PC-9 (cell line): Measurements from ENCODE around the gene ATP5MC2. TPM values are rescaled to one million over a fixed set of nuclear protein-coding genes. Genes with fewer than 3 reads are reported as not detected.

ENCODE experiments used
- BruUV-seq: library from RNA; stranded (reverse); fragments of 400-500 nt; replicated peaks from 2 replicates; lab custom pipeline; 2021; lab: Mats Ljungman, UMichigan
- CTCF ChIA-PET: fragments of 300-600 bp; sonication (Branson Sonifier 250); formaldehyde crosslinking; loops from one replicate; lab custom pipeline; 2022; ENCODE audit warnings: antibody characterized with exemption; lab: Charles Lee
- POLR2A ChIA-PET: fragments of 300-600 bp; sonication (Branson Sonifier 250); formaldehyde crosslinking; loops from one replicate; lab custom pipeline; 2022; ENCODE audit warnings: antibody characterized with exemption; ENCODE audit not compliant: unreplicated experiment; lab: Charles Lee
- DNase-seq, 2 experiments: peaks; one replicate each; pipeline versions ENCODE4 v3.0.0 to v3.0.0-alpha.2; 2015 to 2022; ENCODE audit warnings: mixed read lengths in 1 of 2
- H2AFZ ChIP-seq: fragments of 200-600 bp; sonication (generic); 2 replicates; pipeline ENCODE4 v1.8.1; 2017; ENCODE audit warnings: antibody characterized with exemption
- H3F3A ChIP-seq: fragments of 200-600 bp; sonication (generic); 2 replicates; pipeline ENCODE4 v1.8.1; 2017; ENCODE audit warnings: antibody characterized with exemption, mild to moderate bottlenecking, low read depth; ENCODE audit not compliant: insufficient read depth
- H3K27ac ChIP-seq: fragments of 200-600 bp; sonication (generic); 2 replicates; pipeline ENCODE4 v1.6.1; 2016; ENCODE audit warnings: mixed run types
- H3K27me3 ChIP-seq: fragments of 200-600 bp; sonication (generic); 2 replicates; pipeline ENCODE4 v1.6.1; 2016; ENCODE audit warnings: low read depth, mixed run types; ENCODE audit not compliant: insufficient read depth
- H3K36me3 ChIP-seq: fragments of 200-600 bp; sonication (generic); 2 replicates; pipeline ENCODE4 v1.6.1; 2016; ENCODE audit warnings: low read depth, mixed run types
- H3K4me1 ChIP-seq: fragments of 200-600 bp; sonication (generic); replicated peaks from 2 replicates; pipeline ENCODE4 v1.6.1; 2016; ENCODE audit warnings: mixed run types; ENCODE audit not compliant: insufficient read depth
- H3K4me2 ChIP-seq: fragments of 200-600 bp; sonication (generic); 2 replicates; pipeline ENCODE4 v1.6.1; 2017; ENCODE audit warnings: mixed run types
- H3K4me3 ChIP-seq: fragments of 200-600 bp; sonication (generic); 2 replicates; pipeline ENCODE4 v1.6.1; 2016; ENCODE audit warnings: mixed run types
- H3K79me2 ChIP-seq: fragments of 200-600 bp; sonication (generic); 2 replicates; pipeline ENCODE4 v1.6.1; 2017; ENCODE audit warnings: low read depth, mixed run types
- H3K9me2 ChIP-seq: fragments of 200-600 bp; sonication (generic); 2 replicates; pipeline ENCODE4 v1.8.1; 2017; ENCODE audit warnings: mild to moderate bottlenecking; ENCODE audit not compliant: insufficient read depth
- H3K9me3 ChIP-seq: fragments of 200-600 bp; sonication (generic); 2 replicates; pipeline ENCODE4 v1.8.1; 2016; ENCODE audit warnings: low read depth; ENCODE audit not compliant: insufficient read depth
- H4K20me1 ChIP-seq: fragments of 200-600 bp; sonication (generic); 2 replicates; pipeline ENCODE4 v1.8.1; 2017; ENCODE audit not compliant: insufficient read depth
- CTCF ChIP-seq: fragments of 200-600 bp; sonication (generic); conservative IDR thresholded peaks from 2 replicates; pipeline ENCODE4 v1.6.1; 2017; ENCODE audit warnings: mixed run types, antibody characterized with exemption, mild to moderate bottlenecking, moderate library complexity
- EZH2 ChIP-seq: fragments of 200-600 bp; sonication (generic); IDR thresholded peaks from 2 replicates; pipeline ENCODE4 v1.8.0; 2017; ENCODE audit warnings: antibody characterized with exemption, low read depth
- intact Hi-C: fragments of 100-400 bp; cut with micrococcal nuclease; formaldehyde crosslinking; loops from one replicate; pipeline ENCODE4 v1.10.0; 2022; ENCODE audit not compliant: unreplicated experiment
- total RNA-seq: library from RNA; stranded (reverse); gene quantifications from 2 replicates; pipeline ENCODE4 v1.2.3, GENCODE V29; 2021

The ATP5MC2 gene
- total RNA-seq, 1 experiment from 2014 or later = 270 TPM

- no peaks in the 10 kb centered on the region for H3K9me3 ChIP-seq
- TF ChIP-seq EZH2 = no peak
- TF ChIP-seq CTCF = no peak
- H3K36me3 ChIP-seq = no peaks in the 10 kb centered on the region
- H3K4me1 ChIP-seq = peaks cover 16% of the 10 kb centered on the region
- H3K27me3 ChIP-seq = no peaks in the 10 kb centered on the region
- no TSS peak for BruUV-seq
- no peaks in the 10 kb centered on the region for H3K9me2 ChIP-seq
- no peaks in the 10 kb centered on the region for H3K79me2 ChIP-seq
- no peak for DNase-seq
- no peak overlapping the region for H3K4me3 ChIP-seq
- H3K27ac ChIP-seq = no peak overlapping the region
- H3K4me2 ChIP-seq = no peak overlapping the region
- ChIA-PET POLR2A (no interaction called here), CTCF (no interaction called here)
- peaks cover 21% of the 10 kb centered on the region for H3F3A ChIP-seq
- no peaks in the 10 kb centered on the region for H4K20me1 ChIP-seq
- H2AFZ ChIP-seq = no peak overlapping the region
- intact Hi-C loops = no loop called here
Observed at GRCh38 chr12:53657041-53657440, 18.8 kb downstream of the ATP5MC2 start.

- Histone ChIP-seq H3K9me2 (no peaks in the 10 kb centered on the region), H3F3A (peaks cover 7% of the 10 kb centered on the region), H3K9me3 (no peaks in the 10 kb centered on the region), H3K27ac (no peak overlapping the region), H3K4me1 (peaks cover 6% of the 10 kb centered on the region), H3K4me3 (no peak overlapping the region), H3K27me3 (no peaks in the 10 kb centered on the region), H2AFZ (no peak overlapping the region), H3K79me2 (no peaks in the 10 kb centered on the region), H3K4me2 (no peak overlapping the region), H3K36me3 (no peaks in the 10 kb centered on the region), H4K20me1 (no peaks in the 10 kb centered on the region)
- intact Hi-C loops = no loop called here
- ChIA-PET CTCF (no interaction called here), POLR2A (no interaction called here)
- no peak for TF ChIP-seq EZH2
- no peak for TF ChIP-seq CTCF
- DNase-seq = no peak
- no TSS peak for BruUV-seq
Observed at GRCh38 chr12:53653595-53653994, 22.3 kb downstream of the ATP5MC2 start.

- POLR2A ChIA-PET = no interaction called here
- intact Hi-C loops = no loop called here
Observed at GRCh38 chr12:53652366-53652765, 23.5 kb downstream of the ATP5MC2 start.

More at GRCh38 chr12:53652366-53652765, 23.5 kb downstream of the ATP5MC2 start:
- Histone ChIP-seq H3K4me3 (no peak overlapping the region), H3K27ac (no peak overlapping the region), H3K9me3 (no peaks in the 10 kb centered on the region), H3K27me3 (no peaks in the 10 kb centered on the region), H4K20me1 (no peaks in the 10 kb centered on the region), H3K9me2 (no peaks in the 10 kb centered on the region), H3K4me1 (no peaks in the 10 kb centered on the region), H3K79me2 (no peaks in the 10 kb centered on the region), H3K4me2 (no peak overlapping the region), H2AFZ (no peak overlapping the region), H3F3A (no peaks in the 10 kb centered on the region), H3K36me3 (no peaks in the 10 kb centered on the region)
- DNase-seq = no peak
- no TSS peak for BruUV-seq
- CTCF ChIA-PET = interaction anchor here (0.8 kb wide), 1 partner anchor 19 kb away, joined by 6 read pairs; no protein-coding TSS in a partner anchor
- TF ChIP-seq EZH2 = no peak
- no peak for TF ChIP-seq CTCF
